Measurements from ENCODE around the gene TRIP13. TPM values are rescaled to one million over a fixed set of nuclear protein-coding genes. Genes with fewer than 3 reads are reported as not detected.

Gene TRIP13
- total and polyA plus RNA-seq, 3 donors from 2014 or later: 34.3 to 71.6 (median 49.1) TPM

DNA sequence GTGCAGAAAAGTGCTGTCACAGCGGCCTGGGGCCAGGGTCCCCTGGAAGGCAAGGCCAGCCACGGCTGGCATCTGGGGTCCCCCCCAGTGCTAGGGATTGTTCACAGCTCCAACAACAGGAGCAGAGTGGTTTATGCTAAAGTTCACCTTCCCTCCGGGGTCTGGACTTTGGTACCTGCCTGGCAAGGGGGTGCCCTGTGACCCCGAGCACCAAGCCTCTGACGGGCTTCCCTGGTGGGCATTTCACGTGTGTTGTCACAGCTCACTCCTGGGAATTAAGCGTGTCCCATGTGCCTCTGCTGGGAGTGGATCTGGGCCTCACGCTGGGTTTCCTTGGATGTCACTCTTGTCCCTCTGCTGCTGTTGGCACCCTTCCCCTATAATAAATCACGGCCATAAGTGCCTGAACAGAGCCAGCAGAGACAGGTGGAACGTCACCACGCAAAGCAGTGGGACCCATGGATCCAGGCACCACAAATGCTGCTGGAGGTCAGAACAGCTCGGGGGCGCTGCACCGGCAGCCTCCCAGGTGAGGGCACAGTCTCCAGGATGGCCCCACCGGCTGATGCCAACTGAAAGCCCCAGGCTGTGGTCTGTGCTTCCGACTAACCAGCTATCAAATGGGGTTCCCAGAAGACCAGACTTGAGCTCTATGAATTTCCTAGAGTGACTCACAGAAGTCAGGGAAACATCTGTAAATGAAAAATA lies 24.1 kb upstream of the TRIP13 start:
- intact Hi-C loops (cut with DNase I; ENCODE audit: low total_unique reads): no loop called here
- Histone ChIP-seq H3K27me3 (no peaks in the 10 kb centered on the region), H3K36me3 (ENCODE audit: low read depth, missing control alignments) (no peaks in the 10 kb centered on the region), H3K9me3 (no peaks in the 10 kb centered on the region), H3K4me3 (no peak overlapping the region), H3K4me1 (peaks cover 6% of the 10 kb centered on the region), H3K27ac (no peak overlapping the region)
- WGBS, 2 donors: 96% methylated on average over 13 to 16 of the region's 16 CpGs
- TF ChIP-seq, protein P1, sequence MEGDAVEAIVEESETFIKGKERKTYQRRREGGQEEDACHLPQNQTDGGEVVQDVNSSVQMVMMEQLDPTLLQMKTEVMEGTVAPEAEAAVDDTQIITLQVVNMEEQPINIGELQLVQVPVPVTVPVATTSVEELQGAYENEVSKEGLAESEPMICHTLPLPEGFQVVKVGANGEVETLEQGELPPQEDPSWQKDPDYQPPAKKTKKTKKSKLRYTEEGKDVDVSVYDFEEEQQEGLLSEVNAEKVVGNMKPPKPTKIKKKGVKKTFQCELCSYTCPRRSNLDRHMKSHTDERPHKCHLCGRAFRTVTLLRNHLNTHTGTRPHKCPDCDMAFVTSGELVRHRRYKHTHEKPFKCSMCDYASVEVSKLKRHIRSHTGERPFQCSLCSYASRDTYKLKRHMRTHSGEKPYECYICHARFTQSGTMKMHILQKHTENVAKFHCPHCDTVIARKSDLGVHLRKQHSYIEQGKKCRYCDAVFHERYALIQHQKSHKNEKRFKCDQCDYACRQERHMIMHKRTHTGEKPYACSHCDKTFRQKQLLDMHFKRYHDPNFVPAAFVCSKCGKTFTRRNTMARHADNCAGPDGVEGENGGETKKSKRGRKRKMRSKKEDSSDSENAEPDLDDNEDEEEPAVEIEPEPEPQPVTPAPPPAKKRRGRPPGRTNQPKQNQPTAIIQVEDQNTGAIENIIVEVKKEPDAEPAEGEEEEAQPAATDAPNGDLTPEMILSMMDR (IDR thresholded peaks at IDR 0.05): no peak
- TF ChIP-seq POLR2A (IDR thresholded peaks at IDR 0.05): no peak
- no peak for DNase-seq

GRCh38 chr5:870956-871355 lies 21.7 kb upstream of the TRIP13 start:
- WGBS, 2 donors: 91 to 99% methylated on average over 5 of the region's 5 CpGs
- Histone ChIP-seq H3K27ac (no peak overlapping the region), H3K4me1 (no peaks in the 10 kb centered on the region), H3K4me3 (no peak overlapping the region), H3K27me3 (no peaks in the 10 kb centered on the region), H3K36me3 (ENCODE audit: low read depth, missing control alignments) (no peaks in the 10 kb centered on the region), H3K9me3 (no peaks in the 10 kb centered on the region)
- intact Hi-C loops (cut with DNase I; ENCODE audit: low total_unique reads): no loop called here
- no peak for DNase-seq
- TF ChIP-seq, protein P1 (IDR thresholded peaks at IDR 0.05): no peak
- no peak for TF ChIP-seq POLR2A (IDR thresholded peaks at IDR 0.05)

DNA sequence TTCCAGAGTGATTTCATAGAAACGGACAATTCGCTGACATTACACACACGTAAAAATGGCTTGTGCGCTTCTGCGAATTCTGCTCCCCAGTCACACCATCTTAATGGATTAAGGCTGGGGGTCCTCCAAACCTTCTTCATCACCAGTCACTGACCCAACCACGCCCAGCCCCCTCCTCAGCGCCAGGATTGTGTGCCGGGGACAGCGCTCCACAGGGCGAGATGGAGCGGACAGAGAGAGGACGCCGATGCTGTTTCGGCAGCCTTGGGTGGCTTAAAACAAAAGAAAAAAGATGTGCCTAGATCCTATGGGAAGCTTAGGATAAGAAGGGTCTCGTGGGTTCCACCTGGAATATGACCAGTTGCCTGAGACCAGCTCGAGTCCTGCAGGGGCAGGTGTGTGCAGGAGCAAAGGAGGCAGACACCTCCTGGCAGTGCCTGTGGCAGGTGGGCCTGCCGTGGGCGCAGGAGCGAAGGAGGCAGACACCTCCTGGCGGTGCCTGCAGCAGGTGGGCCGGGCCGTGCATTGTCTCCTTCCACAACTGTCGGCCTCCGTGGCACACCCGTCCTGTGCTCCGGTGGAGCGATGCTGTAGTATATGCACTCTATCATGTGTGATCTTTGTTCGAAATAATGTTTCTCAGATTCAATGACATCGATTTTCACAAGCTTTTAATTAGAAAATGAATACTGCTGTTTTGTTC lies 20.9 kb upstream of the TRIP13 start:
- H3K4me1 ChIP-seq: no peaks in the 10 kb centered on the region
- DNase-seq: no peak
- no peak overlapping the region for H3K27ac ChIP-seq
- intact Hi-C loops (cut with DNase I; ENCODE audit: low total_unique reads): no loop called here
- H3K27me3 ChIP-seq: no peaks in the 10 kb centered on the region
- H3K9me3 ChIP-seq: no peaks in the 10 kb centered on the region
- H3K36me3 ChIP-seq (ENCODE audit: low read depth, missing control alignments): no peaks in the 10 kb centered on the region
- no peak overlapping the region for H3K4me3 ChIP-seq
- WGBS, 2 donors: 94 to 97% methylated on average over 23 to 29 of the region's 29 CpGs
- no peak for TF ChIP-seq POLR2A (IDR thresholded peaks at IDR 0.05)
- TF ChIP-seq, protein P1 (IDR thresholded peaks at IDR 0.05): no peak

GRCh38 chr5:872301-872700 lies 20.4 kb upstream of the TRIP13 start:
- 87 to 94% methylated on average over 7 to 10 of the region's 10 CpGs for WGBS, 2 donors

DNA sequence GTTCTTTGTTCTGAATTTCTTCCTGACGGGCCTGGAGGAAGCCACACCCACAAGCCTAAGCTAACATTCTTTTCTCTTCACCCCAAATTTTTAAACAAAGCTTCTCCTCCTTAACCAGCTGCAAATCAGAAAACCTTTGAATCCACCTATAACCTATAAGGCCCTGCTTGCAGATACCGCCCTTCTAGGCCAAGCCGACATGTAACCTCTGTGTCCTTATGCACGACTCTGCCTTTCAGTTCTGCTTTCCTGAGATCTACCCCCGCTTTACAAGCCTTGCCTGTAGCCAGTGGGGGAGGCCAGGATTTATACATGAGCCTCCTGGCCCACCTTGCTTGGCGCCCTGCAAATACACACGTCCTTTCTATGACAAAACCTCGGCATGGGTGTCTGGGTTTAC lies 19.4 kb upstream of the TRIP13 start:
- intact Hi-C loops (cut with DNase I; ENCODE audit: low total_unique reads): no loop called here

More at GRCh38 chr5:872301-872700, 20.4 kb upstream of the TRIP13 start:
- H3K27me3 ChIP-seq: no peaks in the 10 kb centered on the region
- intact Hi-C loops (cut with DNase I; ENCODE audit: low total_unique reads): no loop called here
- H3K36me3 ChIP-seq (ENCODE audit: low read depth, missing control alignments): no peaks in the 10 kb centered on the region
- DNase-seq: no peak
- no peaks in the 10 kb centered on the region for H3K9me3 ChIP-seq
- no peak overlapping the region for H3K4me3 ChIP-seq
- no peak for TF ChIP-seq POLR2A (IDR thresholded peaks at IDR 0.05)
- no peak overlapping the region for H3K27ac ChIP-seq
- H3K4me1 ChIP-seq: no peaks in the 10 kb centered on the region

More for the DNA sequence above, 19.4 kb upstream of the TRIP13 start:
- DNase-seq: no peak
- Histone ChIP-seq H3K27me3 (no peaks in the 10 kb centered on the region), H3K4me3 (no peak overlapping the region), H3K36me3 (ENCODE audit: low read depth, missing control alignments) (no peaks in the 10 kb centered on the region), H3K27ac (no peak overlapping the region), H3K4me1 (no peaks in the 10 kb centered on the region), H3K9me3 (no peaks in the 10 kb centered on the region)
- 82 to 85% methylated on average over 8 of the region's 8 CpGs for WGBS, 2 donors
- TF ChIP-seq, protein P1 (IDR thresholded peaks at IDR 0.05): no peak
- no peak for TF ChIP-seq POLR2A (IDR thresholded peaks at IDR 0.05)

Measured in testis (tissue), 3 donors.